ENCODE measurements around the gene ACBD6. TPM values are rescaled to one million over a fixed set of nuclear protein-coding genes. Genes with fewer than 3 reads are reported as not detected.

Gene ACBD6
- total RNA-seq, 2 donors from 2014 or later = 41.9 to 50.0 TPM

DNA sequence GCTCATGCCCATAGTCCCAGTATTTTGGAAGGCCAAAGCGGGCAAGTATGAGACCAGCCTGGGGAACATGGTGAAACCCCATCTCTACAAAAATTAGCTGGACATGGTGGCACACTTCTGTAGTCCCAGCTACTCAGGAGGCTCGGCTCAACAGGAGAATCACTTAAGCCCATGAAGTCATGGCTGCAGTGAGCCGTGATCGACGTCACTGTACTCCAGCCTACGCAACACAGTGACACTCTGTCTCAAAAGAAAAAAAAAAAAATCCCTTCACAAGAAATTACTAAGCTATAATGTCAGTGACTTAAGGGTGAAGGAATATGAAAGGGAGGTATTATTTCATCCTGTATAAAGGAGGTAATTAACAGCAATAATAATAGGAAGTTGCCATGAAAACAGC, 99.8 kb downstream of the ACBD6 start:
- 81% methylated on average over 6 of the region's 6 CpGs for WGBS
- H3K27ac ChIP-seq = no peak overlapping the region
- TF ChIP-seq POLR2A (IDR thresholded peaks at IDR 0.05) (no peak), POLR2AphosphoS5 (IDR thresholded peaks at IDR 0.05) (no peak)
- TF ChIP-seq, protein P1, sequence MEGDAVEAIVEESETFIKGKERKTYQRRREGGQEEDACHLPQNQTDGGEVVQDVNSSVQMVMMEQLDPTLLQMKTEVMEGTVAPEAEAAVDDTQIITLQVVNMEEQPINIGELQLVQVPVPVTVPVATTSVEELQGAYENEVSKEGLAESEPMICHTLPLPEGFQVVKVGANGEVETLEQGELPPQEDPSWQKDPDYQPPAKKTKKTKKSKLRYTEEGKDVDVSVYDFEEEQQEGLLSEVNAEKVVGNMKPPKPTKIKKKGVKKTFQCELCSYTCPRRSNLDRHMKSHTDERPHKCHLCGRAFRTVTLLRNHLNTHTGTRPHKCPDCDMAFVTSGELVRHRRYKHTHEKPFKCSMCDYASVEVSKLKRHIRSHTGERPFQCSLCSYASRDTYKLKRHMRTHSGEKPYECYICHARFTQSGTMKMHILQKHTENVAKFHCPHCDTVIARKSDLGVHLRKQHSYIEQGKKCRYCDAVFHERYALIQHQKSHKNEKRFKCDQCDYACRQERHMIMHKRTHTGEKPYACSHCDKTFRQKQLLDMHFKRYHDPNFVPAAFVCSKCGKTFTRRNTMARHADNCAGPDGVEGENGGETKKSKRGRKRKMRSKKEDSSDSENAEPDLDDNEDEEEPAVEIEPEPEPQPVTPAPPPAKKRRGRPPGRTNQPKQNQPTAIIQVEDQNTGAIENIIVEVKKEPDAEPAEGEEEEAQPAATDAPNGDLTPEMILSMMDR (IDR thresholded peaks at IDR 0.05) = no peak
- DNase-seq (ENCODE audit: low spot score) = no peak
- H3K9me3 ChIP-seq = no peaks in the 10 kb centered on the region
- no peak overlapping the region for H3K4me3 ChIP-seq
- H3K36me3 ChIP-seq = no peaks in the 10 kb centered on the region
- no peaks in the 10 kb centered on the region for H3K27me3 ChIP-seq (replicated peaks; ENCODE audit: insufficient read depth)
- intact Hi-C loops (cut with DNase I) = no loop called here
- no peaks in the 10 kb centered on the region for H3K4me1 ChIP-seq (replicated peaks)

DNA sequence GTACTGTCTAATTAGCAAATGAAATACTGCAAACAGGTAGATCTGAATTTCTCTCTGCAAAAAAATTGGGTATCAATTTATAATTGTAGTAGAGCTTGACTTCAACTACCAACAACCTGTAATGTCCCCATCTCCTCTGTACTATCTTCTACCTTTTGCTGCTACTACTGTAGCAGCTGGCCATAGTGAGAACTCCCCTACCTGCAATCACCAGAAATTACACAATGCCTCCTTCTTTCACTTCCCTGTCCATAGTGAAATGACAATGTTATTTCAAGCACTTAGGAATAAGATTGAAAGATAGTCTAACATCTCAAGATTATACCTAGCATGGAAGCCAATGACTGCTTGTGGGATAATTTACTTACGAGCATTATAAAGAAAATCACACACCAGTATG, 100.4 kb downstream of the ACBD6 start:
- intact Hi-C loops (cut with DNase I) = no loop called here
- Histone ChIP-seq H3K36me3 (no peaks in the 10 kb centered on the region), H3K27me3 (replicated peaks; ENCODE audit: insufficient read depth) (no peaks in the 10 kb centered on the region), H3K4me3 (no peak overlapping the region), H3K4me1 (replicated peaks) (no peaks in the 10 kb centered on the region), H3K9me3 (no peaks in the 10 kb centered on the region), H3K27ac (no peak overlapping the region)
- TF ChIP-seq POLR2AphosphoS5 (IDR thresholded peaks at IDR 0.05) (no peak), POLR2A (IDR thresholded peaks at IDR 0.05) (no peak)
- TF ChIP-seq, protein P1 (IDR thresholded peaks at IDR 0.05) = no peak
- WGBS = 100% methylated on average over 1 of the region's 1 CpG
- no peak for DNase-seq (ENCODE audit: low spot score)

DNA sequence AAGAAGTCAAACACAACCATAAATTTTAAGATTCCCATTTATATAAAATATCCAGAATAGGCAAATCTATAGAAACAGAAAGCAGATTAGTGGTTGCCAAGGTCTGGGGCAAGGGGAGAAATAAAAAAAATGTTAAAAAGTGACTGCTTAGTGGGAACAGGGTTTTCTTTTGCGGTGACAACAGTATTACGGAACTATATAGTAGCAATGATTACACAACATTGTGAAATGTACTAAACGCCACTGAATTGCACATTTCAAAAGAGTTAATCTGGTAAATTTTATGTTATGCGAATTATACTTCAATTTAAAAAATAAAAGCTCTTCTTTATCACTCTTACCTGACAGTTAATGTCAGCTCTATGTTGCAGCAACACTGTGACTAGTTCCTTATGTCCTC, 105.2 kb downstream of the ACBD6 start:
- 69% methylated on average over 4 of the region's 4 CpGs for WGBS
- Histone ChIP-seq H3K4me3 (no peak overlapping the region), H3K4me1 (replicated peaks) (no peaks in the 10 kb centered on the region), H3K27me3 (replicated peaks; ENCODE audit: insufficient read depth) (no peaks in the 10 kb centered on the region), H3K9me3 (no peaks in the 10 kb centered on the region), H3K36me3 (no peaks in the 10 kb centered on the region), H3K27ac (no peak overlapping the region)
- TF ChIP-seq POLR2A (IDR thresholded peaks at IDR 0.05) (no peak), POLR2AphosphoS5 (IDR thresholded peaks at IDR 0.05) (no peak)
- TF ChIP-seq, protein P1 (IDR thresholded peaks at IDR 0.05) = no peak
- DNase-seq (ENCODE audit: low spot score) = no peak
- intact Hi-C loops (cut with DNase I) = no loop called here

DNA sequence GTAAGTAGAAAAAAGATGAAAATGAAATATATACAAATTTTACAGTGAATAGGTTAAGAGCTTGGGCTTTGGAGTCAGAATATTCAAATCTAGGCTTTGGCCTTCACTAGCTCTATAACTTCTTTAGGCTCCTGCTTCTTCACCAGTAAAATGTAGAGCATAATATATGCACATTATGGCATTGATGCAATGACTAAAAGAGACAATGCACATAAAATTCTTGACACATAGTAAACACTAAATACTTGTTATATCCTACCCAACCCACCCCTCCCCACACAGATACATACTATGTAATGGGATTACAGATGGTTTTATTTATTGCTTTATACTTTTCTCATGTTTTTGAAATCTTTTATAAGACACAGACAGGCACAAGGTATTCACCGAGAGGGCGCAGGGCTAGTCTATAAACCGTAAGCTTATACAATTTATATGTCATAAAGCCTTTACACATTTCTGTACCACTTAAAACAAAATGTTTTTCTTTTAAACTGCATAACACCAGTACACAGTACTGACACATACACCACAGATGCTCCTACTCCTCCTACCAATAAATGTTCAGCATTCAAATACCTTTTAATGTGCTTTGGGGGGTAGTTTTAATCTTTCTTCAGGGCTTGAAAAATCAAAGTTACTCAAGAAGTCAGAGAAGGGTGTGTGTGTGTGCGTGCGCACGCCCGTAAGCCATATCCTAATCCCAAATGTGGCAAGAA, 109.8 kb downstream of the ACBD6 start:
- Histone ChIP-seq H3K27me3 (replicated peaks; ENCODE audit: insufficient read depth) (no peaks in the 10 kb centered on the region), H3K9me3 (no peaks in the 10 kb centered on the region), H3K4me1 (replicated peaks) (no peaks in the 10 kb centered on the region), H3K27ac (no peak overlapping the region), H3K36me3 (no peaks in the 10 kb centered on the region), H3K4me3 (no peak overlapping the region)
- no peak for DNase-seq (ENCODE audit: low spot score)
- intact Hi-C loops (cut with DNase I) = no loop called here
- TF ChIP-seq, protein P1 (IDR thresholded peaks at IDR 0.05) = no peak
- TF ChIP-seq POLR2A (IDR thresholded peaks at IDR 0.05) (no peak), POLR2AphosphoS5 (IDR thresholded peaks at IDR 0.05) (no peak)
- 89% methylated on average over 7 of the region's 7 CpGs for WGBS

DNA sequence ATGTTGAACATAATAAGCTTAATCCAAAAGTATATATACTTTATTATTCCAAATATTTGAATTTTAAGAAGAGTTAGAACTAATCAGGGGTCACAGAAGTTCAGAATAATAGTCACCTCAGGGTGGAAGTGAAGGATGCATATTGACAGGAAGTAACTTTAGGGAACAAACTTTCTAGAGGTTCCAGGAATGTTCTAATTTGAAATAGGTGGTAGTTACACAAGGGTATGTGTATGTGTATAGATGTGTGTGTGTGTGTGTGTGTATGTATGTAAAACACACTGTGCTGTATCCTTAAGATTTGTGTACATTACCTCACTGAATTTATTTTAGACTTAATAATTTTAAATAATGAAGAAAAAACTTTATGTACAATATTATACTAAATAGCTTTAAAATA, 110.4 kb downstream of the ACBD6 start:
- H3K36me3 ChIP-seq = no peaks in the 10 kb centered on the region
- H3K27ac ChIP-seq = no peak overlapping the region
- H3K9me3 ChIP-seq = no peaks in the 10 kb centered on the region
- no peak overlapping the region for H3K4me3 ChIP-seq
- intact Hi-C loops (cut with DNase I) = no loop called here
- H3K27me3 ChIP-seq (replicated peaks; ENCODE audit: insufficient read depth) = no peaks in the 10 kb centered on the region
- H3K4me1 ChIP-seq (replicated peaks) = no peaks in the 10 kb centered on the region
- no peak for DNase-seq (ENCODE audit: low spot score)
- TF ChIP-seq, protein P1 (IDR thresholded peaks at IDR 0.05) = no peak
- TF ChIP-seq POLR2AphosphoS5 (IDR thresholded peaks at IDR 0.05) (no peak), POLR2A (IDR thresholded peaks at IDR 0.05) (no peak)
